Measurements from ENCODE around the gene CUL5. TPM values are rescaled to one million over a fixed set of nuclear protein-coding genes. Genes with fewer than 3 reads are reported as not detected.
A peak's percentile ranks its signal among the peaks of the same experiment; 100 is the strongest.
"Not testable (repeated sequence)": the region's sequence is repeated elsewhere in the genome, so short reads cannot be mapped to it uniquely, and the experiment has no call there.

The CUL5 gene
- total RNA-seq, 1 donor from 2014 or later = 23.4 TPM

- ATAC-seq = no peak
Measured at GRCh38 chr11:108025387-108026080, 16.8 kb downstream of the CUL5 start.

- no peak for ATAC-seq
Measured at GRCh38 chr11:108027057-108027456, 18.4 kb downstream of the CUL5 start.

- ATAC-seq = not testable (repeated sequence)
Measured at GRCh38 chr11:108028822-108029441, 20.2 kb downstream of the CUL5 start.

- ATAC-seq = not testable (repeated sequence)
Measured at GRCh38 chr11:108031604-108032003, 22.9 kb downstream of the CUL5 start.

GRCh38 chr11:108032800-108033199, 24.1 kb downstream of the CUL5 start:
- no peak for ATAC-seq

GRCh38 chr11:108034034-108034433, 25.3 kb downstream of the CUL5 start:
- ATAC-seq = no peak

DNA sequence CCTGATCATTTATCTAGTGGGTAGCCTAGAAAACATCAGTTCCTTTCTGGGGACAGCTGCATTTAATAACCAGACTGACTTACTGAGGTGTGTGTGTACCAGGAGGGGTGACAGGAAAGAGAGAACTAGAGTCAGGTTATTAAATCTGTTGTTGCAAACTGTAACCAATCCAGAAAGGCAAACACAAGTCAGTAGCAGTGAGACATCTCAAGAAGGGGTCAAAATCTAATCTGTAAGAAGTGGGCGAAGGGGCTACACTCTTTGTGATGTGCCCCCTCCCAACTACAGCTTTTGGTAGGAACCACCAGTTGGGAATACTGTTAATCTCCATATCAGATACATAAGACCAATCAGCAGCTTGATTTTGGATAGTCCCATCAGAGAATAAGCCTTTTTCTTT, 26.3 kb downstream of the CUL5 start:
- ATAC-seq = no peak

GRCh38 chr11:108035690-108036089, 27.0 kb downstream of the CUL5 start:
- no peak for ATAC-seq

GRCh38 chr11:108037211-108037610, 28.5 kb downstream of the CUL5 start:
- no peak for ATAC-seq

GRCh38 chr11:108037636-108038035, 28.9 kb downstream of the CUL5 start:
- no peak for ATAC-seq

- no peak for ATAC-seq
Measured at GRCh38 chr11:108048269-108048668, 39.6 kb downstream of the CUL5 start.

DNA sequence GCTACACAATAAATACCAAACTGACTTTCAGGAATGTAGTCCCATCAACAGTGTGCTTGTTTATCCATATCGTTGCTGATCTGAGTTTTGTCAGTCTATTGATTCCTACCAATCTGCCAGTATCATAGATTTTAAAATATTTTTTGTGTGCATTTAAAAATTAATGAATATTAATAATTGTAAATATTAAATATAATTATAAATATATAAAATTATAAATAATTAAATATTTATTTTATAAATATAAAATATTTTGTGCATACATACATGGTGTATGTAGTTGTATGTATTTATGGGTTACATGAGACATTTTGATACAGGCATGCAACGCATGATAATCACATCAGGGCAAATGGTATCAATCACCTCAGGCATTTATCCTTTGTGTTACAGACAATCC, 53.6 kb downstream of the CUL5 start:
- ATAC-seq = no peak

DNA sequence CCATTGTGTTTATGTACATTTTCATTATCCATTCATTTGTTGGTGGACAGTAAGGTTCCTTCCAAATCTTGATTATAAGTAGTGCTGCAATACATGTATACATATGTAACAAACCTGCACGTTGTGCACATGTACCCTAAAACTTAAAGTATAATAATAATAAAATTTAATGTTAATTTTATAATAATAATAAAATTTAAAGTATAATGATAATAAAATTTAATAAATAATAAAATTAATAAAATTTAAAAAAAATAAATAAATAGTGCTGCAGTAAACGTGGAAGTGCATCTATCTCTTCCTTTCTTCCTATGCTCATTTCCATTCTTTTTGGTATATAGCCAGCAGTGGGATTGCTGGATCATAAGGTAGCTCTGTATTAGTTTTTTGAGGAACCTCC, 54.7 kb downstream of the CUL5 start:
- ATAC-seq = no peak

- ATAC-seq = no peak
Measured at GRCh38 chr11:108069947-108070346, 61.2 kb downstream of the CUL5 start.

GRCh38 chr11:108084811-108085210, 76.1 kb downstream of the CUL5 start:
- ATAC-seq = no peak

- ATAC-seq = no peak
Measured at GRCh38 chr11:108085672-108086071, 77.0 kb downstream of the CUL5 start.

- ATAC-seq = no peak
Measured at GRCh38 chr11:108092134-108092533, 83.4 kb downstream of the CUL5 start.

- ATAC-seq = no peak
Measured at GRCh38 chr11:108093128-108093904, 84.6 kb downstream of the CUL5 start.

DNA sequence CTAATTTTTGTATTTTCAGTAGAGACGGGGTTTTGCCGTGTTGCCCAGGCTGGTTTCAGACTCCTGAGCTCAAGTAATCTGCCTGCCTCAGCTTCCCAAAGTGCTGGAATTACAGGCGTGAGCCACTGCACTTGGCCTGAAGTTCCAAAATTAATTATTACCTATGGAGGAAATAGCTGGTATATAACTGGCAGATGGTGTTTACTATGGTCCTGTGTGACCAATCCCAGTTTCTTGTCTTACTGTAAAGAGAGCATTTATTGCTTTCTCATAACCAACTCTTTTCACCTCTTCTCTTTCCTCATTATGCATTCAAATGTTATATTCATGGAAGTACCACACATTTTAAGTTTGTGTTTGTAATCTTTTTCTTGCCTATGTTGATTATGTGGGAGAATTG, 88.5 kb downstream of the CUL5 start:
- ATAC-seq = no peak

GRCh38 chr11:108101090-108101775, 92.5 kb downstream of the CUL5 start:
- ATAC-seq = peak; percentile 98

DNA sequence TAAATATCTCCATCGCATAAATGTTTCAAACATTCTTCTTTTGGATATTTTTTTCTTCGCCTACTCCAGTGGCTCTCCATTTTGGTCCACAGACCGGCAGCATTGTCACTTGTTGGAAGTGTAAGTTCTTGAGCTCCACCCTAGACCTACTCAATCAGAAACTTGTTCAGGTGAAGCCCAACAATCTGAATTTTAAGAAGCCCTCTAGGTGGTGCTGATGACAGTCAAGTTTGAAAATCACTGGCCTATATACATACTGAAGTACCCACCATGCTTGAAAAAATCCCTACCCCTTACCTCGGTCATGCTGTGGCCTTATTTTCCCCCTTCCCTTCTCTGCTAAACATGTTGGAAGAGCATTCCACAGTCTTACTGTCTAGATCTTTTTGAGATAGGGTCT, 102.4 kb downstream of the CUL5 start:
- no peak for ATAC-seq

DNA sequence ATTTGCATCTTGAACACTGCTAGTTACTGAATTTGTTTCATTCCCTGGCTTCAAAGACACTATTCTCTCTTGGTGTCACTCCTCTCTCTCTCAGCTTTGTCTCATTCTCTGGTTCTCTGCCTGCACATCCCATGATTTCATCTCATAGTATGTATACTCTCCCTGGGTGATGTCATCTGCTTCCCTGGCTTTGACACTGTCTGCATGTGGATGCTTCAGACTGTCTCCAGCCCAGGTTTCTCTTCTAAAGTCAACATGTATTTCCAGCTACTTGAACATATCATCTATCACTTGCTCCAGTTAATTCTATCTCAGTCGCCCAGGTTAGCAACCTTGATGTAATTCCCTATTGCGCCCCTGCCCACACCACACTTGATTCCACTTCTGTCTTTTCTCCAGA, 103.4 kb downstream of the CUL5 start:
- ATAC-seq = no peak

- peak; percentile 71 for ATAC-seq
Measured at GRCh38 chr11:108115500-108116140, 106.9 kb downstream of the CUL5 start.

All from esophagus mucosa (tissue), 1 donor.